GM12891 (cell line): ENCODE data around the gene KRTAP10-9.

Experiments
- PAX5 ChIP-seq: IDR thresholded peaks from 2 replicates; pipeline ENCODE4 v1.6.1; 2011; ENCODE audit warnings: low read length, moderate library complexity, mild to moderate bottlenecking; ENCODE audit not compliant: insufficient read depth, severe bottlenecking
- POLR2A ChIP-seq: IDR thresholded peaks from 2 replicates; pipeline ENCODE4 v1.6.1; 2011; ENCODE audit warnings: low read depth, low read length, control low read depth
- POLR2AphosphoS5 ChIP-seq: IDR thresholded peaks from 2 replicates; pipeline ENCODE4 v1.6.1; 2011; ENCODE audit warnings: low read depth, low read length, control low read depth
- TAF1 ChIP-seq: IDR thresholded peaks from 2 replicates; pipeline ENCODE4 v1.6.1; 2011; ENCODE audit warnings: low read depth, low read length, control low read depth

GRCh38 chr21:44677881-44678280 is 51.0 kb downstream of the KRTAP10-9 start:
- TF ChIP-seq POLR2AphosphoS5 (no peak), TAF1 (no peak), POLR2A (no peak), PAX5 (no peak)
